IMR-90 (cell line): ENCODE measurements around the gene TUBGCP6.

Experiments
- CEBPB ChIP-seq: IDR thresholded peaks from 2 replicates; pipeline ENCODE4 v1.6.1; 2012; ENCODE audit warnings: low read depth, low read length, improper control_type of control experiment
- FOS ChIP-seq: fragments of 150-350 bp; IDR thresholded peaks from 2 replicates; pipeline ENCODE4 v1.6.1; 2016; ENCODE audit warnings: low read depth, low read length
- MAFK ChIP-seq: IDR thresholded peaks from 2 replicates; pipeline ENCODE4 v1.6.1; 2012; ENCODE audit warnings: low read depth, low read length, improper control_type of control experiment
- POLR2A ChIP-seq: IDR thresholded peaks from 2 replicates; pipeline ENCODE4 v1.6.1; 2012; ENCODE audit warnings: mild to moderate bottlenecking, low read depth, low read length
- RAD21 ChIP-seq: IDR thresholded peaks from 2 replicates; pipeline ENCODE4 v1.6.1; 2012; ENCODE audit warnings: low read length, improper control_type of control experiment
- SMC3 ChIP-seq: fragments of 150-350 bp; IDR thresholded peaks from 2 replicates; pipeline ENCODE4 v1.6.1; 2016; ENCODE audit warnings: low read depth, mild to moderate bottlenecking, antibody characterized with exemption, low read length, moderate library complexity
- TF ChIP-seq, protein P1 (sequence below): conservative IDR thresholded peaks from 2 replicates; pipeline ENCODE4 v1.5.1; 2012; ENCODE audit warnings: mild to moderate bottlenecking, low read depth, low read length, improper control_type of control experiment
- TF ChIP-seq, protein P2 (sequence below): fragments of 150-350 bp; IDR thresholded peaks from 2 replicates; pipeline ENCODE4 v1.6.1; 2017; ENCODE audit warnings: mild to moderate bottlenecking, antibody characterized with exemption, low read length, low read depth

DNA sequence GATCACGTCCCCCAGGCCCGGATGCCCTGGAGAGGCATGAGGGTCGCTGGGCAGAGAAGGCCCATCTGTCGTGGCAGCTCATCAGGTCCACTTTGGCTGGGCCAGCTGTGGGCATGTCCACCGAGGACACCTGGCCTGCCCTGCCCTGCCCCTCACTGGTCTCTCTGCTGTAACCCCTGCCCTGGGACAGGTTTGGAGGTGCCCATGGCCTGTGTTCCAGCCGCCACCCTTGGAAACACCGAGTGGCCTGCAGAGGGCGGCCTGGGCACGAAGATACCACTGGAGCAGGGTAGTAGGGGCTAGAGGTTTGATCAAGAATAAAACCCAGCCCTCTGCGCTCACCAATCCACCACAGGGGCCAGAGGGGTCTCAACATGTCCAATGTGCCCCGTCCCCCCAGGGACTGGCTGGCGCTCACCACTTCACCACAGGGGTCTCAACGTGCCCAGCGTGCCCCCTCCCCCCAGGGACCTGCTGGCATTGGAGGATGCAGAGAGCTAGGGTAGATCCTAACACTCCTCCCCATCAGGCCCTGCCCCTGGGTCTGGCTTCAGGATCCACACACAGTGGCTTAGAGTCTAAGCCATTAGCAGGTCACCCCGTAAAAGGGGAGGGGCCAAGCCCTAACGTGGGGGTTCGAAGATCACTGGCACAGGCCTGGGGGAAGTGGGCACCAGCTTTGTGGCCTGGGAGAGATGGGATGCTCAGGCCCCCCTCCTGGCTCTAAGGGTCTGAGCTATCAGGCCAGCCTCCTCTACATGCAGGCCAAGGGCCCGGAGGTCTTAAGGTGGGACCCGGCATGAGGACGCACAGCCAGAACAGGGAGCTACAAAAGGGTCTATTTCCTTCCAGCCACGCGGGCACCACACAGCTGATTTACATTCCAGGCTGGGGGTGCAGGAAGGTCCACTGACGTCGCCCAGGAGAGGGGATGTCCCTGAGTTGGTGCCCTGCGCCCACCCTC lies 7.5 kb upstream of the TUBGCP6 start:
- TF ChIP-seq POLR2A (no peak), SMC3 (peak; percentile 60), MAFK (no peak), FOS (no peak), RAD21 (peak; percentile 76), CEBPB (no peak)
- TF ChIP-seq, protein P1, sequence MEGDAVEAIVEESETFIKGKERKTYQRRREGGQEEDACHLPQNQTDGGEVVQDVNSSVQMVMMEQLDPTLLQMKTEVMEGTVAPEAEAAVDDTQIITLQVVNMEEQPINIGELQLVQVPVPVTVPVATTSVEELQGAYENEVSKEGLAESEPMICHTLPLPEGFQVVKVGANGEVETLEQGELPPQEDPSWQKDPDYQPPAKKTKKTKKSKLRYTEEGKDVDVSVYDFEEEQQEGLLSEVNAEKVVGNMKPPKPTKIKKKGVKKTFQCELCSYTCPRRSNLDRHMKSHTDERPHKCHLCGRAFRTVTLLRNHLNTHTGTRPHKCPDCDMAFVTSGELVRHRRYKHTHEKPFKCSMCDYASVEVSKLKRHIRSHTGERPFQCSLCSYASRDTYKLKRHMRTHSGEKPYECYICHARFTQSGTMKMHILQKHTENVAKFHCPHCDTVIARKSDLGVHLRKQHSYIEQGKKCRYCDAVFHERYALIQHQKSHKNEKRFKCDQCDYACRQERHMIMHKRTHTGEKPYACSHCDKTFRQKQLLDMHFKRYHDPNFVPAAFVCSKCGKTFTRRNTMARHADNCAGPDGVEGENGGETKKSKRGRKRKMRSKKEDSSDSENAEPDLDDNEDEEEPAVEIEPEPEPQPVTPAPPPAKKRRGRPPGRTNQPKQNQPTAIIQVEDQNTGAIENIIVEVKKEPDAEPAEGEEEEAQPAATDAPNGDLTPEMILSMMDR, result peak; percentile 71
- TF ChIP-seq, protein P2, sequence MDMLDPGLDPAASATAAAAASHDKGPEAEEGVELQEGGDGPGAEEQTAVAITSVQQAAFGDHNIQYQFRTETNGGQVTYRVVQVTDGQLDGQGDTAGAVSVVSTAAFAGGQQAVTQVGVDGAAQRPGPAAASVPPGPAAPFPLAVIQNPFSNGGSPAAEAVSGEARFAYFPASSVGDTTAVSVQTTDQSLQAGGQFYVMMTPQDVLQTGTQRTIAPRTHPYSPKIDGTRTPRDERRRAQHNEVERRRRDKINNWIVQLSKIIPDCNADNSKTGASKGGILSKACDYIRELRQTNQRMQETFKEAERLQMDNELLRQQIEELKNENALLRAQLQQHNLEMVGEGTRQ, result no peak
